Endothelial cell of umbilical vein (primary cell): ENCODE data around the gene FBXO33. TPM values are rescaled to one million over a fixed set of nuclear protein-coding genes. Genes with fewer than 3 reads are reported as not detected.

Experiments used
- BruUV-seq: library from RNA; stranded (reverse); fragments of 400-500 nt; replicated peaks from 2 replicates; lab custom pipeline; 2021; lab: Mats Ljungman, UMichigan
- CTCF ChIA-PET: fragments of 300-600, 350-600 bp; sonication (Branson Sonifier 250); formaldehyde crosslinking; loops from one replicate; lab custom pipeline; 2021; ENCODE audit warnings: antibody characterized with exemption, inconsistent platforms; lab: Charles Lee
- POLR2A ChIA-PET: fragments of 300-600, 350-600 bp; sonication (Branson Sonifier 250); formaldehyde crosslinking; loops from one replicate; lab custom pipeline; 2021; ENCODE audit warnings: antibody characterized with exemption, inconsistent platforms; lab: Charles Lee
- DNase-seq: peaks from one replicate; pipeline ENCODE4 v3.0.0-alpha.2; 2011; ENCODE audit warnings: low read depth, low spot score
- FAIRE-seq: peaks from 2 replicates; lab custom pipeline; 2011; peaks lifted over from hg19 to GRCh38; lab: Jason Lieb, UNC
- H2AFZ ChIP-seq: 2 replicates; pipeline ENCODE4 v1.6.0; 2012; ENCODE audit warnings: low read depth, low read length, control low read depth, inconsistent platforms
- H3K27ac ChIP-seq: 2 replicates; pipeline ENCODE4 v1.5.1; 2011; ENCODE audit warnings: low read depth, mild to moderate bottlenecking, control low read depth, low read length, moderate library complexity; ENCODE audit not compliant: insufficient read depth
- H3K27me3 ChIP-seq, 2 experiments: 2 replicates each; pipeline versions ENCODE4 v1.6.0 to v1.6.1; 2011; ENCODE audit warnings: low read length in 2 of 2, mixed read lengths in 1 of 2; ENCODE audit not compliant: control insufficient read depth in 2 of 2, insufficient read depth in 2 of 2
- H3K36me3 ChIP-seq, 2 experiments: 2 replicates in 1 of 2; 3 replicates in 1 of 2; pipeline ENCODE4 v1.5.1; 2011; ENCODE audit warnings: low read length in 2 of 2, mild to moderate bottlenecking in 1 of 2, moderate library complexity in 1 of 2; ENCODE audit not compliant: control insufficient read depth in 2 of 2, insufficient read depth in 2 of 2; ENCODE audit errors: extremely low read depth in 1 of 2
- H3K4me1 ChIP-seq: 3 replicates; pipeline ENCODE4 v1.5.1; 2011; ENCODE audit warnings: mild to moderate bottlenecking, low read length; ENCODE audit not compliant: control insufficient read depth, insufficient read depth; ENCODE audit errors: extremely low read depth
- H3K4me2 ChIP-seq: 2 replicates; pipeline ENCODE4 v1.6.1; 2011; ENCODE audit warnings: low read length, control low read depth, mixed read lengths; ENCODE audit not compliant: insufficient read depth
- H3K4me3 ChIP-seq, 3 experiments: fragments of 200-600 bp in 1 of 3; sonication (generic), shearing (Covaris generic) in 1 of 3; replicated peaks in 1 of 3; 2 replicates each; pipeline ENCODE4 v1.5.1; 2011 to 2016; ENCODE audit warnings: control low read depth in 3 of 3, low read length in 3 of 3, mild to moderate bottlenecking in 2 of 3, inconsistent platforms in 1 of 3, low read depth in 1 of 3, moderate library complexity in 1 of 3; ENCODE audit not compliant: insufficient read depth in 1 of 3
- H3K79me2 ChIP-seq: 2 replicates; pipeline ENCODE4 v1.6.0; 2012; ENCODE audit warnings: low read length, inconsistent platforms; ENCODE audit not compliant: control insufficient read depth, insufficient read depth
- H3K9ac ChIP-seq: replicated peaks from 2 replicates; pipeline ENCODE3; 2011; ENCODE audit warnings: low read length, control low read depth; ENCODE audit not compliant: insufficient read depth; ENCODE audit errors: extremely low read depth
- H3K9me1 ChIP-seq: replicated peaks from 3 replicates; pipeline ENCODE4 v1.6.0; 2011; ENCODE audit warnings: mild to moderate bottlenecking, low read length; ENCODE audit not compliant: control insufficient read depth, insufficient read depth; ENCODE audit errors: extremely low read depth
- H3K9me3 ChIP-seq: replicated peaks from 2 replicates; pipeline ENCODE4 v1.5.1; 2012; ENCODE audit warnings: low read length, inconsistent platforms; ENCODE audit not compliant: control insufficient read depth, insufficient read depth
- H4K20me1 ChIP-seq: replicated peaks from 2 replicates; pipeline ENCODE3; 2011; ENCODE audit warnings: mild to moderate bottlenecking, low read length; ENCODE audit not compliant: control insufficient read depth, insufficient read depth; ENCODE audit errors: extremely low read depth
- CTCF ChIP-seq, 2 donors: IDR thresholded peaks; 1 replicate in 1 of 2; 2 replicates in 1 of 2; pipeline ENCODE4 v1.5.1; 2011; ENCODE audit warnings: low read length in 2 of 2, mild to moderate bottlenecking in 2 of 2, moderate library complexity in 2 of 2, control low read depth in 1 of 2, inconsistent platforms in 1 of 2, low read depth in 1 of 2; ENCODE audit not compliant: insufficient read depth in 1 of 2; ENCODE audit errors: extremely low read depth in 1 of 2
- EZH2 ChIP-seq: IDR thresholded peaks from 2 replicates; pipeline ENCODE4 v1.6.1; 2012; ENCODE audit warnings: borderline replicate concordance, low read depth, mild to moderate bottlenecking, moderate library complexity, low read length, inconsistent platforms; ENCODE audit not compliant: severe bottlenecking
- FOS ChIP-seq: IDR thresholded peaks from 2 replicates; pipeline ENCODE4 v1.6.1; 2011; ENCODE audit warnings: mild to moderate bottlenecking, low read length, moderate library complexity, borderline replicate concordance; ENCODE audit not compliant: insufficient read depth
- GATA2 ChIP-seq: IDR thresholded peaks from 2 replicates; pipeline ENCODE4 v1.7.0; 2011; ENCODE audit warnings: low read depth, mild to moderate bottlenecking, moderate library complexity, mixed read lengths, low read length; ENCODE audit not compliant: insufficient read length, insufficient read depth
- JUN ChIP-seq: IDR thresholded peaks from 2 replicates; pipeline ENCODE4 v1.6.1; 2011; ENCODE audit warnings: borderline replicate concordance, low read depth; ENCODE audit not compliant: insufficient read length, insufficient read depth
- MAX ChIP-seq: IDR thresholded peaks from 2 replicates; pipeline ENCODE4 v1.6.1; 2011; ENCODE audit not compliant: insufficient read depth, insufficient read length
- MYC ChIP-seq: IDR thresholded peaks from one replicate; pipeline ENCODE4 v1.6.1; 2011; ENCODE audit warnings: mild to moderate bottlenecking, low read depth, low read length
- POLR2A ChIP-seq: IDR thresholded peaks from 2 replicates; pipeline ENCODE4 v1.6.1; 2012; ENCODE audit warnings: low read depth, mild to moderate bottlenecking, control low read depth, low read length
- POLR2AphosphoS5 ChIP-seq: IDR thresholded peaks from 2 replicates; pipeline ENCODE4 v1.6.1; 2012; ENCODE audit warnings: low read depth, mild to moderate bottlenecking, control low read depth, low read length, moderate library complexity; ENCODE audit not compliant: insufficient read depth
- dilution Hi-C: fragments of 300-500 bp; cut with MboI; formaldehyde crosslinking; loops from one replicate; pipeline ENCODE4 v1.15.0; 2019; ENCODE audit warnings: low sequenced_read_pairs; ENCODE audit not compliant: extremely low pct_ligation_motif_present
- intact Hi-C: fragments of 100-400 bp; cut with micrococcal nuclease; formaldehyde crosslinking; loops from one replicate; pipeline ENCODE4 v1.10.0; 2022
- polyA plus RNA-seq, 4 experiments: library from polyadenylated mRNA; depleted of rRNA in 3 of 4; stranded (reverse) in 3 of 4; unstranded in 1 of 4; fragments of >200 nt; gene quantifications; 2 replicates each; pipeline versions ENCODE4 v1.2.1 to v1.2.3, GENCODE V29; 2011 to 2012; ENCODE audit warnings: missing spikeins in 1 of 4
- total RNA-seq: library from RNA; stranded (reverse); gene quantifications from 2 replicates; pipeline ENCODE4 v1.2.3, GENCODE V29; 2021

FBXO33 gene
- total and polyA plus RNA-seq, 2 donors (not counting 3 experiments of a cell fraction or from before 2014, with no cell fraction given) = 4.2 to 5.0 TPM

GRCh38 chr14:39434401-39434800 lies 2.2 kb upstream of the FBXO33 start:
- Histone ChIP-seq H3K79me2 (peaks cover 19% of the 10 kb centered on the region), H3K4me2 (no peak overlapping the region), H3K9me3 (no peaks in the 10 kb centered on the region), H3K9me1 (no peaks in the 10 kb centered on the region), H3K27ac (no peak overlapping the region), H3K27me3 (peaks cover 0 to 3% of the 10 kb centered on the region in 2 experiments), H2AFZ (no peak overlapping the region), H3K4me1 (peaks cover 24% of the 10 kb centered on the region), H3K9ac (no peak overlapping the region), H3K36me3 (no peaks in the 10 kb centered on the region), H3K4me3 (no peak overlapping the region), H4K20me1 (peaks cover 2% of the 10 kb centered on the region)
- TF ChIP-seq MAX (no peak), CTCF (IDR thresholded peaks at IDR 0.05; ENCODE audit: extremely low read depth in 1 of 2, insufficient read depth in 1 of 2, low read depth in 1 of 2, low read length in 2 of 2) (no peak), JUN (no peak), EZH2 (no peak), GATA2 (no peak)
- CTCF ChIA-PET = no interaction called here
- FAIRE-seq (no peak), DNase-seq (no peak)
- POLR2A ChIA-PET = no interaction called here
- no TSS peak for BruUV-seq
- intact Hi-C loops (no loop called here), dilution Hi-C loops (no loop called here)

GRCh38 chr14:39433452-39433813 lies 1.2 kb upstream of the FBXO33 start:
- no peak overlapping the region for H3K27ac ChIP-seq
- intact Hi-C loops = loop anchor here (2.0 kb wide), 3 partner anchors 59 to 331 kb away; partner anchors contain the start of gene SEC23A

More at GRCh38 chr14:39433452-39433813, 1.2 kb upstream of the FBXO33 start:
- H3K36me3 ChIP-seq = no peaks in the 10 kb centered on the region
- peak overlapping the region in 1 of 3 experiments; percentile 81 for H3K4me3 ChIP-seq
- FAIRE-seq = no peak
- H3K4me2 ChIP-seq = peak overlapping the region; percentile 98
- DNase-seq = no peak
- peaks cover 24% of the 10 kb centered on the region for H3K79me2 ChIP-seq
- no peaks in the 10 kb centered on the region for H3K9me3 ChIP-seq
- peaks cover 26% of the 10 kb centered on the region for H3K4me1 ChIP-seq
- dilution Hi-C loops = no loop called here
- POLR2A ChIA-PET = no interaction called here
- no peaks in the 10 kb centered on the region for H3K27me3 ChIP-seq
- BruUV-seq = no TSS peak
- H4K20me1 ChIP-seq = peaks cover 2% of the 10 kb centered on the region
- CTCF ChIA-PET = no interaction called here
- H3K9me1 ChIP-seq = no peaks in the 10 kb centered on the region
- peak overlapping the region; percentile 95 for H2AFZ ChIP-seq
- no peak for TF ChIP-seq GATA2
- no peak for TF ChIP-seq POLR2A
- no peak for TF ChIP-seq JUN
- no peak for TF ChIP-seq MYC
- TF ChIP-seq CTCF (IDR thresholded peaks at IDR 0.05; ENCODE audit: extremely low read depth in 1 of 2, insufficient read depth in 1 of 2, low read depth in 1 of 2, low read length in 2 of 2) = no peak
- no peak for TF ChIP-seq FOS
- TF ChIP-seq MAX = no peak
- TF ChIP-seq EZH2 = no peak
- no peak for TF ChIP-seq POLR2AphosphoS5
- no peak overlapping the region for H3K9ac ChIP-seq
